DOHH2 (cell line): ENCODE results near the gene NDC80.

Experiments used
- EZH2phosphoT487 ChIP-seq: fragments of 200-600 bp; sonication (generic); IDR thresholded peaks from 2 replicates; pipeline ENCODE4 v1.6.1; 2017; ENCODE audit warnings: borderline replicate concordance, mild to moderate bottlenecking, antibody characterized with exemption, low read length, moderate library complexity, mixed read lengths
- TF ChIP-seq, protein P1 (sequence below): fragments of 200-600 bp; sonication (generic); IDR thresholded peaks from one replicate; pipeline ENCODE4 v1.5.1; 2014; ENCODE audit warnings: antibody characterized with exemption, mild to moderate bottlenecking, low read depth, low read length; ENCODE audit not compliant: poor library complexity, severe bottlenecking

DNA sequence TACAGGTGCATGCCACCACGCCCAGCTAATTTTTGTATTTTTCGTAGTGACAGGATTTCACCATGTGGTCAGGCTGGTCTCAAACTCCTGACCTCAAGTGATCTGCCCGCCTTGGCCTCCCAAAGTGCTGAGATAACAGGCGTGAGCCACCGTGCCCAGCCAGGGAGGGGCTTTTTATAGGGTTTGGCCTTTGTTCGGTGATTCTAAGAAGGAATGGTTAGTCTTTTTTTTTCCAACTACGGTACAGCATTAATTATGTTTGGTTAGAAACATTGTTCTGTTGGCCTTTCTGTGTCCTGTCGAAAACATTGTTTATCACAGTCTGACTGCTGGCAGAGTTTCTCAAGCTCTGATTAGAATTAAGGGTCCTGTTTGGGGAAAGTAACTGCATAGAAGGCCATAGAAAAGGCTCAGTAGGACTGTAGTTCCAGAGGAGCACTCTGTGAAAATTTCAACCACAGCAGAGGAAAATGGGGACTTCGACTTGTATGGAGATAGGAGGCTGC lies 64.8 kb downstream of the NDC80 start:
- TF ChIP-seq, protein P1, sequence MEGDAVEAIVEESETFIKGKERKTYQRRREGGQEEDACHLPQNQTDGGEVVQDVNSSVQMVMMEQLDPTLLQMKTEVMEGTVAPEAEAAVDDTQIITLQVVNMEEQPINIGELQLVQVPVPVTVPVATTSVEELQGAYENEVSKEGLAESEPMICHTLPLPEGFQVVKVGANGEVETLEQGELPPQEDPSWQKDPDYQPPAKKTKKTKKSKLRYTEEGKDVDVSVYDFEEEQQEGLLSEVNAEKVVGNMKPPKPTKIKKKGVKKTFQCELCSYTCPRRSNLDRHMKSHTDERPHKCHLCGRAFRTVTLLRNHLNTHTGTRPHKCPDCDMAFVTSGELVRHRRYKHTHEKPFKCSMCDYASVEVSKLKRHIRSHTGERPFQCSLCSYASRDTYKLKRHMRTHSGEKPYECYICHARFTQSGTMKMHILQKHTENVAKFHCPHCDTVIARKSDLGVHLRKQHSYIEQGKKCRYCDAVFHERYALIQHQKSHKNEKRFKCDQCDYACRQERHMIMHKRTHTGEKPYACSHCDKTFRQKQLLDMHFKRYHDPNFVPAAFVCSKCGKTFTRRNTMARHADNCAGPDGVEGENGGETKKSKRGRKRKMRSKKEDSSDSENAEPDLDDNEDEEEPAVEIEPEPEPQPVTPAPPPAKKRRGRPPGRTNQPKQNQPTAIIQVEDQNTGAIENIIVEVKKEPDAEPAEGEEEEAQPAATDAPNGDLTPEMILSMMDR: no peak
- TF ChIP-seq EZH2phosphoT487: no peak
